Measurements from ENCODE around the gene DPCD. TPM values are rescaled to one million over a fixed set of nuclear protein-coding genes. Genes with fewer than 3 reads are reported as not detected.

DPCD gene
- polyA plus RNA-seq, 1 donor from 2014 or later = 234 TPM

DNA sequence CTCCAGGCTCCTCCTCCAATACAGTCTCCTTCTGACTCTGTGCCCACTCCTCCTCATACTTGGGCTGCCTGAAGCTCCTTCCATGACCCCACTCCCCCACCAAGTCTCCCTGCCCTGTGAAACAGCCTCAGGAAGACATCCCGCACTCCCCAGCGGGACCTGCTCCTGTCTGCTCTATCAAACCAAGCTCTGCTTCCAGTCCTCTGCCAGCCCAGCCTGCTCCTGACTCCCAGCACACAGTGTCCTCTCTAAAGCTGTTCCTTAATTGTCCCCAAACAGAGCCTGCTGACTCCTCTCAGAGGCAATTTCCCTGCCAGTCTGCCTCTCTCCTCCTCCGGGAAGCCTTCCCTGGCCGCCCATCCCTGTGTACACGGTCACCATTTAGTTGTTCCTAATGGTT is 9.9 kb upstream of the DPCD start:
- H3K36me3 ChIP-seq (ENCODE audit: insufficient read depth, low read length) = no peaks in the 10 kb centered on the region
- H3K9me2 ChIP-seq (ENCODE audit: insufficient read depth, low read length) = no peaks in the 10 kb centered on the region
- H3F3A ChIP-seq (ENCODE audit: insufficient read depth, low read length, poor library complexity, severe bottlenecking) = no peaks in the 10 kb centered on the region
- TF ChIP-seq EZH2 (IDR thresholded peaks at IDR 0.05; ENCODE audit: borderline replicate concordance, insufficient read depth, low read length, poor library complexity, severe bottlenecking) (no peak), REST (IDR thresholded peaks at IDR 0.05; ENCODE audit: borderline replicate concordance) (no peak), TAF1 (IDR thresholded peaks at IDR 0.05; ENCODE audit: low read depth) (no peak), RAD21 (conservative IDR thresholded peaks at IDR 0.05) (no peak), EP300 (conservative IDR thresholded peaks at IDR 0.05; ENCODE audit: poor library complexity, severe bottlenecking) (no peak), MXI1 (conservative IDR thresholded peaks at IDR 0.05; ENCODE audit: poor library complexity, severe bottlenecking) (no peak), SMC3 (conservative IDR thresholded peaks at IDR 0.05; ENCODE audit: poor library complexity) (no peak), POLR2AphosphoS5 (IDR thresholded peaks at IDR 0.05) (no peak)
- TF ChIP-seq, protein P1, sequence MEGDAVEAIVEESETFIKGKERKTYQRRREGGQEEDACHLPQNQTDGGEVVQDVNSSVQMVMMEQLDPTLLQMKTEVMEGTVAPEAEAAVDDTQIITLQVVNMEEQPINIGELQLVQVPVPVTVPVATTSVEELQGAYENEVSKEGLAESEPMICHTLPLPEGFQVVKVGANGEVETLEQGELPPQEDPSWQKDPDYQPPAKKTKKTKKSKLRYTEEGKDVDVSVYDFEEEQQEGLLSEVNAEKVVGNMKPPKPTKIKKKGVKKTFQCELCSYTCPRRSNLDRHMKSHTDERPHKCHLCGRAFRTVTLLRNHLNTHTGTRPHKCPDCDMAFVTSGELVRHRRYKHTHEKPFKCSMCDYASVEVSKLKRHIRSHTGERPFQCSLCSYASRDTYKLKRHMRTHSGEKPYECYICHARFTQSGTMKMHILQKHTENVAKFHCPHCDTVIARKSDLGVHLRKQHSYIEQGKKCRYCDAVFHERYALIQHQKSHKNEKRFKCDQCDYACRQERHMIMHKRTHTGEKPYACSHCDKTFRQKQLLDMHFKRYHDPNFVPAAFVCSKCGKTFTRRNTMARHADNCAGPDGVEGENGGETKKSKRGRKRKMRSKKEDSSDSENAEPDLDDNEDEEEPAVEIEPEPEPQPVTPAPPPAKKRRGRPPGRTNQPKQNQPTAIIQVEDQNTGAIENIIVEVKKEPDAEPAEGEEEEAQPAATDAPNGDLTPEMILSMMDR (IDR thresholded peaks at IDR 0.05; ENCODE audit: poor library complexity, severe bottlenecking) = no peak
- H3K4me3 ChIP-seq (ENCODE audit: low read length) = no peak overlapping the region
- no peak overlapping the region for H3K27ac ChIP-seq (ENCODE audit: low read length)
- no peaks in the 10 kb centered on the region for H3K79me2 ChIP-seq (replicated peaks; ENCODE audit: insufficient read depth, low read length)
- H3K4me2 ChIP-seq (ENCODE audit: low read length) = no peak overlapping the region
- H4K20me1 ChIP-seq (ENCODE audit: insufficient read depth) = no peaks in the 10 kb centered on the region
- H3K27me3 ChIP-seq (ENCODE audit: insufficient read depth, low read depth, low read length) = no peaks in the 10 kb centered on the region
- H2AFZ ChIP-seq (ENCODE audit: low read depth, low read length) = no peak overlapping the region
- no peak overlapping the region for H3K9ac ChIP-seq (ENCODE audit: low read length)
- no peaks in the 10 kb centered on the region for H3K9me3 ChIP-seq (ENCODE audit: low read length)

GRCh38 chr10:101578803-101579515 is 9.2 kb upstream of the DPCD start:
- Histone ChIP-seq H3F3A (ENCODE audit: insufficient read depth, low read length, poor library complexity, severe bottlenecking) (no peaks in the 10 kb centered on the region), H3K9me3 (ENCODE audit: low read length) (no peaks in the 10 kb centered on the region), H3K79me2 (replicated peaks; ENCODE audit: insufficient read depth, low read length) (no peaks in the 10 kb centered on the region), H3K27me3 (ENCODE audit: insufficient read depth, low read depth, low read length) (no peaks in the 10 kb centered on the region), H4K20me1 (ENCODE audit: insufficient read depth) (no peaks in the 10 kb centered on the region), H3K36me3 (ENCODE audit: insufficient read depth, low read length) (no peaks in the 10 kb centered on the region), H3K4me3 (ENCODE audit: low read length) (no peak overlapping the region), H3K9ac (ENCODE audit: low read length) (no peak overlapping the region), H3K27ac (ENCODE audit: low read length) (no peak overlapping the region), H3K4me2 (ENCODE audit: low read length) (no peak overlapping the region), H2AFZ (ENCODE audit: low read depth, low read length) (no peak overlapping the region), H3K9me2 (ENCODE audit: insufficient read depth, low read length) (no peaks in the 10 kb centered on the region)
- TF ChIP-seq, protein P1 (IDR thresholded peaks at IDR 0.05; ENCODE audit: poor library complexity, severe bottlenecking) = no peak
- no peak for TF ChIP-seq EP300 (conservative IDR thresholded peaks at IDR 0.05; ENCODE audit: poor library complexity, severe bottlenecking)

All from neural cell (in vitro differentiated cells).